Measurements from ENCODE around the gene EHF. TPM values are rescaled to one million over a fixed set of nuclear protein-coding genes. Genes with fewer than 3 reads are reported as not detected.

The EHF gene
- total RNA-seq, 4 donors from 2014 or later: 0.09 to 0.85 TPM; not detected in 2

GRCh38 chr11:34642873-34643272 is 22.0 kb downstream of the EHF start:
- Histone ChIP-seq H3K36me3 (no peaks in the 10 kb centered on the region), H3K9me3 (no peaks in the 10 kb centered on the region), H3K27ac (no peak overlapping the region), H3K4me1 (no peaks in the 10 kb centered on the region), H3K4me3 (no peak overlapping the region), H3K27me3 (no peaks in the 10 kb centered on the region)
- intact Hi-C loops (cut with DNase I; ENCODE audit: low total_unique reads): no loop called here
- TF ChIP-seq POLR2A (IDR thresholded peaks at IDR 0.05) (no peak), CTCF (IDR thresholded peaks at IDR 0.05 in 4 of 5, conservative IDR thresholded peaks at IDR 0.05 in 1 of 5) (no peak)
- in situ Hi-C loops (cut with MboI; ENCODE audit: low sequenced_read_pairs in 4 of 4): no loop called here
- ATAC-seq: no peak
- DNase-seq: no peak

DNA sequence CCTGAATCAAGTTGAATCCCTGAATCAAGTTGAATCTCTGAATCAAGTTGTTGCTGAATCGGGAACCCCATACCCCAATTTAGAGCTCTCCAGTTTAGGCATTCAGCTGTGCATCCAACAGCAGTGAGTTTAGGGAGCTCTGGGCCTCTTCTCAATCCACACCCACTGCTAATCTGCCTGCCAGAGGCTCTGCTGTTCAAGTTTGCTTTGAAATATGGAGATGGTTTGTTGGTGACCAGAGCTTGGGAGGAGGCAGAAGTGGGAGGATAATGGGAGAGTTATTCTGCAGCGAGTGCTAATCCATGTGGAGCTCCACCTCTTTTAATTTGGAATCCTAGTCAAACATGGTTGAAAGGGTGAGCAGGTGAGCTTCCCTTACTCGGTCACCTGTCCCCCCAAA is 22.4 kb downstream of the EHF start:
- DNase-seq: no peak
- Histone ChIP-seq H3K27ac (no peak overlapping the region), H3K27me3 (no peaks in the 10 kb centered on the region), H3K36me3 (no peaks in the 10 kb centered on the region), H3K4me1 (no peaks in the 10 kb centered on the region), H3K4me3 (no peak overlapping the region), H3K9me3 (no peaks in the 10 kb centered on the region)
- in situ Hi-C loops (cut with MboI; ENCODE audit: low sequenced_read_pairs in 4 of 4): no loop called here
- no peak for TF ChIP-seq CTCF (IDR thresholded peaks at IDR 0.05 in 4 of 5, conservative IDR thresholded peaks at IDR 0.05 in 1 of 5)
- TF ChIP-seq POLR2A (IDR thresholded peaks at IDR 0.05): no peak
- ATAC-seq: no peak
- intact Hi-C loops (cut with DNase I; ENCODE audit: low total_unique reads): no loop called here

DNA sequence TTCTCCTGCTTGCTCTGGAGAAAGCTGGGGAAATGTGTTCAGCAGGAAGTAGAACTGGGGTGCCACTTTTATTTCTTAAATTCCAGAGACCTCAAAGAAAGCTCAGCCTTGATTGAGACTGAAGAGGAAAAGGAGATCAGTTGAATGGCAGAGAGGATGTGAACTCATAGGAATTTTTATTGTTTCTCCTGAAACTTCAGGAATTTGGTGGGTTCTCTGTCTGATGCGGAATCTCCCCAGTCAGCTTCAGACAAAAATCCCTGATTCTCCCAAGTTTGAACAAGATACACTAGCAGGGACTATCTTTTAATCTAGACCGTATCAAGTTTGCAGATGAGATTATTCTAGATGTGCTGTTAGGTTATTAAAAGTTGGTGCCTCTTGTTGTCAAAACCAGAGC is 23.0 kb downstream of the EHF start:
- Histone ChIP-seq H3K27me3 (no peaks in the 10 kb centered on the region), H3K4me3 (no peak overlapping the region), H3K9me3 (no peaks in the 10 kb centered on the region), H3K4me1 (no peaks in the 10 kb centered on the region), H3K27ac (no peak overlapping the region), H3K36me3 (no peaks in the 10 kb centered on the region)
- intact Hi-C loops (cut with DNase I; ENCODE audit: low total_unique reads) (no loop called here), in situ Hi-C loops (cut with MboI; ENCODE audit: low sequenced_read_pairs in 4 of 4) (no loop called here)
- DNase-seq: no peak
- no peak for TF ChIP-seq POLR2A (IDR thresholded peaks at IDR 0.05)
- TF ChIP-seq CTCF (IDR thresholded peaks at IDR 0.05 in 4 of 5, conservative IDR thresholded peaks at IDR 0.05 in 1 of 5): no peak
- ATAC-seq: no peak

GRCh38 chr11:34644669-34645406 is 23.9 kb downstream of the EHF start:
- intact Hi-C loops (cut with DNase I; ENCODE audit: low total_unique reads): no loop called here

More at GRCh38 chr11:34644669-34645406, 23.9 kb downstream of the EHF start:
- Histone ChIP-seq H3K4me1 (no peaks in the 10 kb centered on the region), H3K27ac (no peak overlapping the region), H3K9me3 (no peaks in the 10 kb centered on the region), H3K4me3 (no peak overlapping the region), H3K27me3 (no peaks in the 10 kb centered on the region), H3K36me3 (no peaks in the 10 kb centered on the region)
- no peak for TF ChIP-seq CTCF (IDR thresholded peaks at IDR 0.05 in 4 of 5, conservative IDR thresholded peaks at IDR 0.05 in 1 of 5)
- no peak for TF ChIP-seq POLR2A (IDR thresholded peaks at IDR 0.05)
- DNase-seq (no peak), ATAC-seq (no peak)
- in situ Hi-C loops (cut with MboI; ENCODE audit: low sequenced_read_pairs in 4 of 4): no loop called here
